ENCODE results near the gene TMEM207.

The TMEM207 gene

DNA sequence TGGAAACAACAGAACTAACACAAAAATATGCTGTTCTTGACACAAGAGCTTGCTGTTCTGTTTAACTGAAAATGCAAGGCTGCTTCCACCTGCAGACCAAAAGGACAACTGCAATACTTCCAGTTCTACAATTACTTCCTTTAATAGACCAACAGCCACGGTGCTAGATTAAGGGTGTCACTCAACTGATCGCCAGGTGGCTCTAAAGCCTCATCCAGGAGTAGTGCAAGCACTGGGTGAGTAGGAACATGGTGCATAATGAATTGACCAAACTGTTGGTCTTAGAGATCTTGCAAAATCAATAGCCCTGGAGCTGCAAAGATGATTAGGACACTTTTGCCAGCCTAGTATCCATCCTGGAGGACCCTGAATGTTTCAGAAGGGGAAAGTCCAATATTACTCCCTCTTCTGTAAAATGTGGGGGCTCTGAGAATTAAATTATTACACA is 65.4 kb downstream of the TMEM207 start:
- Mint-ChIP-seq H3K27ac (no peak overlapping the region), H3K36me3 (no peaks in the 10 kb centered on the region), H3K4me1 (ENCODE audit: low read depth) (no peaks in the 10 kb centered on the region), H3K9me3 (ENCODE audit: low read depth) (no peaks in the 10 kb centered on the region), H3K4me3 (no peak overlapping the region), H3K27me3 (peaks cover 5% of the 10 kb centered on the region)

DNA sequence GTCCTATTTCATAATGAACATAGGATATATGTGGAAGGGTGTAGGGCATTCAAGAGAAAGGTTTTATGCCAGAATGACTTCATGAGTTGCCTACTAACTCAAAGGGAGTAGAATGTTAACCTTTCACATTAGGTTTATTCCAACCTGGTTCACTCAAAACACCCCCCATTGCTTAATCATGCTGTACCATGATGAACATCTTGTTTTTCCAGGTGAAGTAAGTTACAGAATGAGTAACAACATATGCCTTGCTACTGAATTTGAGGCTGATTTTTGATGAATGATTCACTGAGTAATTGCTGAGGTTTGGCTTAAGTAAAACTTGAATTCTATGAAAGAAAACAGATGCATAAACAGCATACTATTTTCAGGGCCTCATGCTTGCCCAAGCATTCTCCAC is 67.6 kb downstream of the TMEM207 start:
- no peak overlapping the region for H3K27ac Mint-ChIP-seq
- no peak overlapping the region for H3K4me3 Mint-ChIP-seq
- H3K27me3 Mint-ChIP-seq = peaks cover 2% of the 10 kb centered on the region
- no peaks in the 10 kb centered on the region for H3K4me1 Mint-ChIP-seq (ENCODE audit: low read depth)
- no peaks in the 10 kb centered on the region for H3K9me3 Mint-ChIP-seq (ENCODE audit: low read depth)
- H3K36me3 Mint-ChIP-seq = no peaks in the 10 kb centered on the region

DNA sequence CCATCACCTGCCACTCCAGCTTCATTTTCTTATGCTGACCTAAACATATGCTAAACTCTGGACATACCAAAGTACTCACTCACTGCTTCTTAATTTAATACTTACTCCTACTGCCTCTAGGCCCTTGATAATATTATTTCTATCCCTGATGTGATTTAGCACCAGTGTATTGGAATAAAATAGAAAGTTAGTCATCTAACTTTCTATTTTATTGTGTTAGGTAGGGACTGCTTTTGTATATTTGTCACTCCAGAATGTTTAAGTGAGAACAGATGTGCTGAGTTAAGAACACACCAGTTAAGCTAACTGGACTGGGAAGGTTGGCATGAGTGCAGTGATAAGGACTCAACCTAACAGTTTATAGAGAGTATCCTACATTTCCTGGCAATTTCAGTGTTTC is 68.3 kb downstream of the TMEM207 start:
- H3K27ac Mint-ChIP-seq = no peak overlapping the region
- no peaks in the 10 kb centered on the region for H3K36me3 Mint-ChIP-seq
- no peaks in the 10 kb centered on the region for H3K4me1 Mint-ChIP-seq (ENCODE audit: low read depth)
- no peaks in the 10 kb centered on the region for H3K9me3 Mint-ChIP-seq (ENCODE audit: low read depth)
- no peak overlapping the region for H3K4me3 Mint-ChIP-seq
- H3K27me3 Mint-ChIP-seq = peaks cover 8% of the 10 kb centered on the region

DNA sequence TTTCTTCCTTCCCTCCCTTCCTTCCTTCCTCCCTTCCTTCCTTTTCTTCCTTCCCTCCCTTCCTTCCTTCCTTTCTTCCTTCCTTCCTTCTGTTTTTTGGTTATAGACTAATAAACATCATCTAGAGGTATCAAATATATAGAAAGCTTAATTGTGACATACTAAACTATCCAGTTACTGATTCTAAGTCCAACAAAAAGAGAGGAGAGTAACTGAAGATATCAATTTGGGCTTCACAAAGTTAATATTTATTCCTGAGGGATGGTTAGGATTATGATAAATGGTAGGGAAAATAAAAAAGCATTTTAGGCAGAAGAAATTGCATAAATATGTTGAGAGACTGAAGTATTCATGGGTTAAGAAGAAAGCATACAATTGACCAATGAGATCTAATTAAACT is 69.5 kb downstream of the TMEM207 start:
- Mint-ChIP-seq H3K4me3 (no peak overlapping the region), H3K27me3 (peaks cover 10% of the 10 kb centered on the region), H3K36me3 (no peaks in the 10 kb centered on the region), H3K27ac (no peak overlapping the region), H3K9me3 (ENCODE audit: low read depth) (no peaks in the 10 kb centered on the region), H3K4me1 (ENCODE audit: low read depth) (no peaks in the 10 kb centered on the region)
